AG04449 (cell line): Measurements from ENCODE around the gene CCDC126.

ENCODE experiments used
- CTCF ChIA-PET: fragments of 350-600 bp; formaldehyde crosslinking; extraction: SDS; loops from one replicate; lab custom pipeline; 2021; ENCODE audit warnings: antibody characterized with exemption; lab: Yijun Ruan, JAX
- POLR2A ChIA-PET: fragments of 400-600, 350-600 bp; formaldehyde crosslinking; extraction: SDS; loops from one replicate; lab custom pipeline; 2020; ENCODE audit warnings: antibody characterized with exemption, inconsistent platforms; lab: Yijun Ruan, JAX
- DNase-seq: peaks from one replicate; pipeline ENCODE4 v3.0.0-alpha.2; 2010; ENCODE audit warnings: low read depth, low spot score
- H3K4me3 ChIP-seq: 2 replicates; pipeline ENCODE4 v1.5.1; 2011; ENCODE audit warnings: low read depth, mild to moderate bottlenecking, control low read depth, low read length
- CTCF ChIP-seq: IDR thresholded peaks from one replicate; pipeline ENCODE4 v1.5.1; 2011; ENCODE audit warnings: mild to moderate bottlenecking, moderate library complexity, low read length, control low read depth, inconsistent platforms; ENCODE audit not compliant: insufficient read depth; ENCODE audit errors: missing control alignments

CCDC126 gene

GRCh38 chr7:23653942-23654341, 56.8 kb downstream of the CCDC126 start:
- H3K4me3 ChIP-seq: no peak overlapping the region
- DNase-seq: no peak
- CTCF ChIA-PET: interaction anchor here (1.1 to 3.0 kb wide), 3 partner anchors 42 to 59 kb away, joined by 3 to 7 read pairs (median 4); no protein-coding TSS in a partner anchor
- POLR2A ChIA-PET: no interaction called here
- no peak for TF ChIP-seq CTCF

- H3K4me3 ChIP-seq: no peak overlapping the region
- TF ChIP-seq CTCF: no peak
- ChIA-PET CTCF (interaction anchor here (1.6 to 3.0 kb wide), 2 partner anchors 57 to 59 kb away, joined by 4 to 7 read pairs; no protein-coding TSS in a partner anchor), POLR2A (no interaction called here)
- DNase-seq: no peak
Measured at GRCh38 chr7:23654508-23654907, 57.3 kb downstream of the CCDC126 start.

GRCh38 chr7:23655433-23655832, 58.3 kb downstream of the CCDC126 start:
- no peak overlapping the region for H3K4me3 ChIP-seq
- CTCF ChIA-PET: interaction anchor here (0.9 to 1.2 kb wide), 2 partner anchors 25 to 56 kb away, joined by 3 read pairs; partner anchors contain the start of gene FAM221A
- TF ChIP-seq CTCF: no peak
- no peak for DNase-seq
- POLR2A ChIA-PET: no interaction called here

GRCh38 chr7:23658831-23659427, 61.7 kb downstream of the CCDC126 start:
- ChIA-PET CTCF (interaction anchor here (2.2 kb wide), 1 partner anchor 53 kb away, joined by 8 read pairs; no protein-coding TSS in a partner anchor), POLR2A (no interaction called here)
- H3K4me3 ChIP-seq: no peak overlapping the region
- no peak for DNase-seq
- TF ChIP-seq CTCF: no peak

GRCh38 chr7:23661385-23661784, 64.2 kb downstream of the CCDC126 start:
- TF ChIP-seq CTCF: no peak
- ChIA-PET POLR2A (no interaction called here), CTCF (interaction anchor here (1.1 kb wide), 1 partner anchor 18 kb away, joined by 3 read pairs; no protein-coding TSS in a partner anchor)
- DNase-seq: no peak
- no peak overlapping the region for H3K4me3 ChIP-seq

GRCh38 chr7:23662124-23662983, 65.2 kb downstream of the CCDC126 start:
- DNase-seq: no peak
- CTCF ChIA-PET: interaction anchor here (0.6 to 1.1 kb wide), 3 partner anchors 16 to 17 kb away, joined by 3 read pairs; partner anchors contain the start of gene FAM221A
- POLR2A ChIA-PET: no interaction called here
- no peak for TF ChIP-seq CTCF
- H3K4me3 ChIP-seq: no peak overlapping the region
